LNCaP clone FGC (cell line): Measurements from ENCODE around the gene APOD.

Experiments
- DNase-seq: peaks from one replicate; pipeline ENCODE4 v3.0.0-alpha.2; 2011; ENCODE audit warnings: low read depth
- H3K4me3 ChIP-seq: 2 replicates; pipeline ENCODE4 v1.5.1; 2011; ENCODE audit warnings: mild to moderate bottlenecking, low read depth, low read length, control low read depth
- TF ChIP-seq, protein P1 (sequence below): IDR thresholded peaks from 2 replicates; pipeline ENCODE4 v1.5.1; 2012; ENCODE audit warnings: mild to moderate bottlenecking; ENCODE audit not compliant: control insufficient read depth, insufficient read depth; ENCODE audit errors: extremely low read depth

APOD gene

DNA sequence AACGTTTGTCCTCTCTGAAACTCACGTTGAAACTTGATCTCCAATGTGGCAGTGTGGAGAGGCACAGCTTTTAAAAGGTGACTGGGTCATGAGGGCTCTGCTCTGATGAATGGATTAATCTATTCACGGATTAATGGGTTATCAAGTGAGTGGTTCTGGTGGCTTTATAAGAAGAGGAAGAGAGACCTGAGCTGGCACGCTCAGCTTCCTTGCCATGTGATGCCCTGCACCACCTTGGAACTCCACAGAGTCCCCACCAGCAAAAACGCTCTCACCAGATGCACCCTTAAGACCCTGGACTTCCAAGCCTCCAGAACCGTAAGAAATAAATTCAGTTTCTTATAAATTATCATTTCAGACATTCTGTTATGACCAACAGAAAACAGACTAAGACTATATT lies 43.2 kb downstream of the APOD start:
- TF ChIP-seq, protein P1, sequence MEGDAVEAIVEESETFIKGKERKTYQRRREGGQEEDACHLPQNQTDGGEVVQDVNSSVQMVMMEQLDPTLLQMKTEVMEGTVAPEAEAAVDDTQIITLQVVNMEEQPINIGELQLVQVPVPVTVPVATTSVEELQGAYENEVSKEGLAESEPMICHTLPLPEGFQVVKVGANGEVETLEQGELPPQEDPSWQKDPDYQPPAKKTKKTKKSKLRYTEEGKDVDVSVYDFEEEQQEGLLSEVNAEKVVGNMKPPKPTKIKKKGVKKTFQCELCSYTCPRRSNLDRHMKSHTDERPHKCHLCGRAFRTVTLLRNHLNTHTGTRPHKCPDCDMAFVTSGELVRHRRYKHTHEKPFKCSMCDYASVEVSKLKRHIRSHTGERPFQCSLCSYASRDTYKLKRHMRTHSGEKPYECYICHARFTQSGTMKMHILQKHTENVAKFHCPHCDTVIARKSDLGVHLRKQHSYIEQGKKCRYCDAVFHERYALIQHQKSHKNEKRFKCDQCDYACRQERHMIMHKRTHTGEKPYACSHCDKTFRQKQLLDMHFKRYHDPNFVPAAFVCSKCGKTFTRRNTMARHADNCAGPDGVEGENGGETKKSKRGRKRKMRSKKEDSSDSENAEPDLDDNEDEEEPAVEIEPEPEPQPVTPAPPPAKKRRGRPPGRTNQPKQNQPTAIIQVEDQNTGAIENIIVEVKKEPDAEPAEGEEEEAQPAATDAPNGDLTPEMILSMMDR = no peak
- DNase-seq = no peak
- no peak overlapping the region for H3K4me3 ChIP-seq

DNA sequence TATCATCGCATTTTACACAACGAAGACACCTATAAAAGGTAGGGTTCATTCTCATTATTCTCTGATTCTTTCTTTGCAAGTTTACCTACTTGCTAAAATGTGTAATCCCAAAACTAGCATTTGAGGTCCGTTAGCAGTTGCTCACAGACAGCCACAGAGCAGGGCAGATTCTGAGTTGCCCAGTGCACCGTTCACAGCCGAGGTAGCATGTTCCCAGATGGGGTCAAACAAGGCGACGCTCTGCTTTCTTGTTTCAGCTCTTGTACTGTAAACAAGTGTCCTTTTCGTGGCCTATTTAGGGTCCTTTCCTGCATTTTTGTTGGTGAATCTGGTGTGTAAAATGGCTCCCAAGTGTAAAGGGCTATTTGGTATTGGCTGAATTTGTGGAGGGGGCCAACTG lies 43.7 kb downstream of the APOD start:
- DNase-seq = no peak
- TF ChIP-seq, protein P1 = no peak
- H3K4me3 ChIP-seq = no peak overlapping the region

DNA sequence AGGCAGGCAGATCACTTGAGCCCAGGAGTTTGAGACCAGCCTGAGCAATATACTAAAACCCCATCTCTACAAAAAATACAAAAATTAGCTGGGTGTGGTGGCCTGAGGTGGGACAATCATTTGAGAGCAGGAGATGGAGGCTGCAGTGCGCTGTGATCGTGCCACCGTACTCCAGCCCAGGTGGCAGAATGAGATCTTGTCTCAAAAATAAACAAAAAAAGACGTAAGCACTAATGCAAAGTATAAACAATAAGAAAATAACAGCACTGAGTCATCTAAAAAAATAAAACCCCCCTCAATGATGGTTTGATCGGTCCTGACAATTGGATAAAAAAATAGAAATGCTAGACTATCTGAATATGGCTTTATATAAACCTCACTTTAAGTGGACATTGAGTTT lies 44.3 kb downstream of the APOD start:
- TF ChIP-seq, protein P1 = no peak
- no peak for DNase-seq
- no peak overlapping the region for H3K4me3 ChIP-seq

DNA sequence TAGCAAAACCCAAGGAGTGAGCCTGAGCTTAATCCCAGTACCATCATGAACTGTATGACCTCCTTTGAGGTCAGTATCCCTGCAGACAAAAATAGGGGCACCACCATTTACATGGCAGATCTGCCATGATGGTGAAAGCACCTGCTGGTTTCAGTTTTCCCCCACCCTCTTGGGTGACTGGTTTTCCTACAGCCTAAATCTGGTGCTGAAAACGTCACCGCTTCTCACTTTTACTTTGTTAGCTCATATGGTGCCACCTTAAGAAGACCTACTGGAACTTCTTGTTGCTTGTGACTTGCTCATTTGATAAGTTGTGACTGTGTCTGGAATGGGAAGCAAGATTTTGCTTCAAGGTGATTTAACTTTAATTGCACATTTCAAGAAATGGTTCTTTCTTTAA lies 45.7 kb downstream of the APOD start:
- TF ChIP-seq, protein P1 = no peak
- DNase-seq = no peak
- H3K4me3 ChIP-seq = no peak overlapping the region

DNA sequence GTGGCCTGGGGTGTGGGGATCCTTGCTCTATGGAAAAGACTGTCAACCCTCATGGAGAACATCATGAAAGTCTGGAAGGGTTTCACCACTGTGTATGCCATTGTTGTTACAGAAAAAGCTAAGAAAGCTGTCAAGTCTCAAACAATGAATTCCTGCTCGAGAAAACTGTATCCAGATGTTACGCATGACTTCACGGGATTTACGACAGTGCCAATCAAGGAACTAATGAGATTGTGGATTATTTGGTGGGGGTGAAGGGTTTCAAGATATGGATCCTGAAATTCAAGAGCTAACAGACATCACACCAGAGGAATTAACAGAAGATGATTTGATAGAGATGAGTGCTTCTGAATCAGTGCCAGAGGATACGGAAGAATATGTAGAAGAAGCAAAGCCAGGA lies 48.4 kb downstream of the APOD start:
- no peak overlapping the region for H3K4me3 ChIP-seq
- DNase-seq = no peak
- TF ChIP-seq, protein P1 = no peak

DNA sequence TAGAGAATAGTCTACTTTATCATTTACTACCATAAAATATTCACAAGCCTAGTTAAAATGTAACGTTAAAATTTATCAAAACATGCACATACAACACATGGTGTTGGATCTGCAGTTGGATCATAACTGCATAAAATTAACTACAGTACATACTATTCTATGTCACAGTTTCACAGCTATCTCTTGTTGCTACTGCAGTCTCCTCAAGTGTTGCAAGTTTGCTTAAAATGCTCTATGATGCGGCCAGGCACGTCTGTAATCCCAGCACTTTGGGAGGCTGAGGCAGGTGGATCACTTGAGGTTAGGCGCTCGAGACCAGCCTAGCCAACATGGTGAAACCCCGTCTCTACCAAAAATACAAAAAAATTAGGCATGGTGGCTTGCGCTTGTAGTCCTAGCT lies 50.9 kb downstream of the APOD start:
- no peak for DNase-seq
- no peak overlapping the region for H3K4me3 ChIP-seq
- TF ChIP-seq, protein P1 = no peak

DNA sequence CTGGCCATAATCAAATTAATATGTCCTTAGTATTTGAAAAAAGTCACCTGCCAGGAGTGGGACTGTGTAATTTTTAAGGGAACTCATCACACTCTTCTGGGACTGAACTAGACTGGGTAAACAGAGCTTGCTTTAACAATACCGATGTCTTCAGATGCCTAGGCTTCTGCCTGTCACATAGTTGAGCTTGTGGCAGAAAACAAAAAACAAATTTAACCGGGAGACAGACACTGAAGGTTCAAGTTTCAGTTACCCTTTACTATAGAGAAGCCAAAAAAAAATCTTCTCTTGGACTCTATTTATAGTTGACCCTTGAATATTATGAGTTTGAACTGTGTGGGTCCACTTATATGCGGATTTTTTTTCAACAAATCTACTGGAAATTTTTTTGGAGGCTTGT lies 51.4 kb downstream of the APOD start:
- TF ChIP-seq, protein P1 = no peak
- no peak for DNase-seq
- no peak overlapping the region for H3K4me3 ChIP-seq
